ENCODE data around the gene OR2A14.
A peak's percentile ranks its signal among the peaks of the same experiment; 100 is the strongest.
"Not testable (repeated sequence)": the region's sequence is repeated elsewhere in the genome, so short reads cannot be mapped to it uniquely, and the experiment has no call there.

Gene OR2A14

GRCh38 chr7:144122876-144123275 is at the start of gene OR2A14:
Gene OR2A14, plus strand, starts transcription at chr7:144123176. Its CDS starts 5,937 bp downstream, at chr7:144129113.
- no peak for DNase-seq

GRCh38 chr7:144074374-144074773 is 48.6 kb upstream of the OR2A14 start:
- no peak for DNase-seq

GRCh38 chr7:144085978-144086377 is 37.0 kb upstream of the OR2A14 start, which contains the start of gene OR2A12:
Gene OR2A12, plus strand, starts transcription at chr7:144086278. Its CDS starts 8,830 bp downstream, at chr7:144095108.
- no peak for DNase-seq

GRCh38 chr7:144086730-144087129 is 36.2 kb upstream of the OR2A14 start:
- no peak for DNase-seq

- no peak for DNase-seq
These were observed 35.7 kb upstream of the OR2A14 start for GRCh38 chr7:144087230-144087629.

GRCh38 chr7:144090667-144091066 is 32.3 kb upstream of the OR2A14 start:
- no peak for DNase-seq

- DNase-seq, result no peak
These were observed 24.2 kb upstream of the OR2A14 start for GRCh38 chr7:144098776-144099175.

GRCh38 chr7:144100607-144101006 is 22.4 kb upstream of the OR2A14 start:
- no peak for DNase-seq

- no peak for DNase-seq
These were observed 20.9 kb upstream of the OR2A14 start for GRCh38 chr7:144102041-144102440.

GRCh38 chr7:144105211-144105610 is 17.8 kb upstream of the OR2A14 start:
- no peak for DNase-seq

GRCh38 chr7:144109283-144109682 is 13.7 kb upstream of the OR2A14 start, which contains the start of gene OR2A2:
Gene OR2A2, plus strand, starts transcription at chr7:144109583. Its CDS starts 0 bp downstream, at chr7:144109583.
- no peak for DNase-seq

- DNase-seq, result no peak
These were observed 12.7 kb upstream of the OR2A14 start for GRCh38 chr7:144110272-144110671.

GRCh38 chr7:144113651-144114050 is 9.3 kb upstream of the OR2A14 start:
- DNase-seq, result no peak

- no peak for DNase-seq
These were observed 4.6 kb upstream of the OR2A14 start for GRCh38 chr7:144118341-144118740.

- DNase-seq, result peak; percentile 11
These were observed 4.8 kb downstream of the OR2A14 start for GRCh38 chr7:144127714-144128334.

- DNase-seq, result not testable (repeated sequence)
These were observed 6.6 kb downstream of the OR2A14 start for GRCh38 chr7:144129601-144130000.

GRCh38 chr7:144130730-144131129 is 7.8 kb downstream of the OR2A14 start:
- no peak for DNase-seq

GRCh38 chr7:144132262-144132661 is 9.3 kb downstream of the OR2A14 start:
- DNase-seq, result no peak

- DNase-seq, result no peak
These were observed 10.3 kb downstream of the OR2A14 start for GRCh38 chr7:144133307-144133706.

- DNase-seq, result no peak
These were observed 11.1 kb downstream of the OR2A14 start for GRCh38 chr7:144134116-144134515.

GRCh38 chr7:144137501-144137900 is 14.5 kb downstream of the OR2A14 start:
- no peak for DNase-seq

GRCh38 chr7:144142187-144142586 is 19.2 kb downstream of the OR2A14 start:
- DNase-seq, result no peak

GRCh38 chr7:144144426-144144825 is 21.4 kb downstream of the OR2A14 start:
- no peak for DNase-seq

- no peak for DNase-seq
These were observed 25.4 kb downstream of the OR2A14 start for GRCh38 chr7:144148224-144148827.

GRCh38 chr7:144158861-144159260 is 35.9 kb downstream of the OR2A14 start:
- DNase-seq, result no peak
